Activated T-helper 2 cell treated with anti-CD3 and anti-CD28 coated beads, Interferon-gamma antibody, Interleukin-2, Interleukin-4, amounts not matched to agents 10 μg/mL and 5 μg/mL and 100 μg/mL, durations not matched to agents 14 hours and 24 hours and 36 hours (primary cell): Measurements from ENCODE around the gene ZDHHC20. TPM values are rescaled to one million over a fixed set of nuclear protein-coding genes. Genes with fewer than 3 reads are reported as not detected.
A peak's percentile ranks its signal among the peaks of the same experiment; 100 is the strongest.

Source experiments
- DNase-seq: peaks from one replicate; pipeline ENCODE4 v3.0.0; 2021; ENCODE audit warnings: low spot score
- H3K27ac Mint-ChIP-seq: one replicate; pipeline ENCODE4 v1.8.0; 2021; ENCODE audit warnings: mixed read lengths
- H3K27me3 Mint-ChIP-seq: one replicate; pipeline ENCODE4 v1.8.0; 2021; ENCODE audit warnings: low read depth, mixed read lengths
- H3K36me3 Mint-ChIP-seq: one replicate; pipeline ENCODE4 v1.8.0; 2021; ENCODE audit warnings: low read depth, mixed read lengths
- H3K4me1 Mint-ChIP-seq: one replicate; pipeline ENCODE4 v1.8.0; 2021; ENCODE audit warnings: low read depth, mixed read lengths
- H3K4me3 Mint-ChIP-seq: one replicate; pipeline ENCODE4 v1.8.0; 2021; ENCODE audit warnings: low read depth, mild to moderate bottlenecking, moderate library complexity, mixed read lengths
- H3K9me3 Mint-ChIP-seq: one replicate; pipeline ENCODE4 v1.8.0; 2021; ENCODE audit warnings: mixed read lengths
- intact Hi-C: fragments of 100-400 bp; cut with micrococcal nuclease; formaldehyde crosslinking; loops from one replicate; pipeline ENCODE4 v1.15.1; 2023
- total RNA-seq: library from RNA; stranded (reverse); gene quantifications from 2 replicates; pipeline ENCODE4 v1.2.3, GENCODE V29; 2022

Gene ZDHHC20, protein sequence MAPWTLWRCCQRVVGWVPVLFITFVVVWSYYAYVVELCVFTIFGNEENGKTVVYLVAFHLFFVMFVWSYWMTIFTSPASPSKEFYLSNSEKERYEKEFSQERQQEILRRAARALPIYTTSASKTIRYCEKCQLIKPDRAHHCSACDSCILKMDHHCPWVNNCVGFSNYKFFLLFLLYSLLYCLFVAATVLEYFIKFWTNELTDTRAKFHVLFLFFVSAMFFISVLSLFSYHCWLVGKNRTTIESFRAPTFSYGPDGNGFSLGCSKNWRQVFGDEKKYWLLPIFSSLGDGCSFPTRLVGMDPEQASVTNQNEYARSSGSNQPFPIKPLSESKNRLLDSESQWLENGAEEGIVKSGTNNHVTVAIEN
- total RNA-seq: 59.0 and 63.3 TPM in 2 replicates

DNA sequence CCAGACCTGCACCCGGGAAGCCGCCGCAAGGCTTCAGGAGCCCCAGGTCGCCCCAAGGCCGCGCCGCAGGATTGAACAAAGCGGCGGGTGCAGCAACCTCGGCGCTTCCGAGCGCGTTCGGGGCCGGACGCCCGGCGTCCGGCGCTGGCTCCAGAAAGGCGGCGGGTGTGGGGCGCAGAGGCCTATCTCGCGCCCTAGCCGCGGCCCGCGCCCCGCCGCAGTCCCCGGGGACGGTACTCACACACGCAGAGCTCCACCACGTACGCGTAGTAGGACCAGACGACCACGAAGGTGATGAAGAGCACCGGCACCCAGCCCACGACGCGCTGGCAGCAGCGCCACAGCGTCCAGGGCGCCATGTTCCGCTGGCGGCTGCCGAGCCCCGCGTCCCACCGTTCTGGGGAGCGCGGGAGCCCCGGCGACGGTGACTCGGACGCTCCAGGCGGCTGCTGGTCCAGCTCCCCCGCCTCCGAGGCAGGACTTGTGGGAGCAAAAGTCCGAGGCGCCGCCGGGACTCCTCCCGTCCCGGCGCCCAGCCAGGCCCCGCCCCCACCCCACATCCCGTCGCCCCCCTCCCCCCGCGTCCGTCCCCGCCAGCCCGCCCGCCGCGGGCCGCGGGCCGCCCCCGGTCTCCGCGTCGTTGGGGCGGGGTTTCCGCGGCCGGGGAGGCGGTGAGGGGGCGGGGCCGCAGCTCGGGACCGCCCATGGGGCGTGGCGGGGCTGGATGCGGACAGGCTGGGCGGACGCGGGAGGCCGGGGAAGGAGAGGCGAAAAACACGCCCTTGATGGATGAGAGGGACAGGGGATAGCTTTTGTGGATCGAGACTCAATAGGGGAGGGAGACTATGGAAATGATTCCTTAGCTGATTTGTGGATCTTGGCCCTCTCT is at the start of gene ZDHHC20:
TSS of gene ZDHHC20 (minus strand) at position 491 of the 889 bp plus-strand sequence. CDS start at position 359, 132 bp downstream.
- intact Hi-C loops: loop anchor here (1.0 to 5.0 kb wide), 4 partner anchors 24 to 282 kb away; partner anchors contain the start of genes MRPL57 and SKA3
- peaks cover 13% of the 10 kb centered on the region for H3K9me3 Mint-ChIP-seq
- peak; percentile 85 for DNase-seq
- H3K4me3 Mint-ChIP-seq: peak within 1 kb of the TSS; percentile 92
- no peaks in the 10 kb centered on the region for H3K27me3 Mint-ChIP-seq
- H3K27ac Mint-ChIP-seq: peak within 1 kb of the TSS; percentile 90
- H3K4me1 Mint-ChIP-seq: peaks cover 27% of the 10 kb centered on the region
- H3K36me3 Mint-ChIP-seq: peaks cover 21% of the 10 kb centered on the region

DNA sequence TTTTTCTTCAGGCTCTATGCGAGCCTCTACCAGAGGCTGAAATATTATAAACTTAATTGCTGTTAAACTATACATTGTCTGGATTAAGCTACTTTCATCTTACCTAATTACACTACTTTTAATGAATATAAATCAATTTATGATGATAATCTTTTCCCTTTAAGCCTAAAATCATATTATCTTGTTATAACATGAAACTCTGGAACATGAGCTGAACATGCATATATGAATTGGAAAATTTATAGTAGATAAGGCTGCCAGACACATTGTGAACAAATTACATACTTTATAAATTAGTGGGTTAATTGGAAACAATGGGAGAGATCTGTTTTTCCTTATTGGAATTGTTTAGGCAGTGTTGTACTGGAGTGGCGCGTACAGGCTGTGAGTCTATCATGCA is 45.3 kb upstream of the ZDHHC20 start:
- peaks cover 26% of the 10 kb centered on the region for H3K36me3 Mint-ChIP-seq
- H3K4me1 Mint-ChIP-seq: no peaks in the 10 kb centered on the region
- DNase-seq: no peak
- no peak overlapping the region for H3K27ac Mint-ChIP-seq
- no peaks in the 10 kb centered on the region for H3K27me3 Mint-ChIP-seq
- H3K9me3 Mint-ChIP-seq: no peaks in the 10 kb centered on the region
- no peak overlapping the region for H3K4me3 Mint-ChIP-seq
- intact Hi-C loops: no loop called here

DNA sequence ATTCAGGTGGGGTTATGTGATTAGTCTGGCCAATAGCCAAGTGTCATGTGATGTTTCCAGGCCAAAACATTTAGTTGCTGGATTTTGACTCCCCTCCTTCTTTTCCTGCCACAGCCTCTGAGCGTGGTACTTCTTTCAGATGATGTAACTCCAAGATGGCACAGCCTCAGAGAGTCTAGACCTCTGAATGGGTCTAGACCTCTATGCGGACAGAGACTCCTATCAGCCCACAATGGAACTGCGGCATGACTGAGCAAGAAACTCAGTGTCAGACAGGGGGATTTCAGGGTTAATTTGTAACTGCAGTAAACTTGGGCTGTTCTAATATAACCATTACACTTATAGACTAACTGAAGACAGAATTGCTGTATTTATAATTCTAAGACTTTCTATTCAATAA is 42.6 kb upstream of the ZDHHC20 start:
- intact Hi-C loops: no loop called here
- Mint-ChIP-seq H3K9me3 (no peaks in the 10 kb centered on the region), H3K4me1 (no peaks in the 10 kb centered on the region), H3K36me3 (peaks cover 20% of the 10 kb centered on the region), H3K4me3 (no peak overlapping the region), H3K27me3 (no peaks in the 10 kb centered on the region), H3K27ac (no peak overlapping the region)
- no peak for DNase-seq

DNA sequence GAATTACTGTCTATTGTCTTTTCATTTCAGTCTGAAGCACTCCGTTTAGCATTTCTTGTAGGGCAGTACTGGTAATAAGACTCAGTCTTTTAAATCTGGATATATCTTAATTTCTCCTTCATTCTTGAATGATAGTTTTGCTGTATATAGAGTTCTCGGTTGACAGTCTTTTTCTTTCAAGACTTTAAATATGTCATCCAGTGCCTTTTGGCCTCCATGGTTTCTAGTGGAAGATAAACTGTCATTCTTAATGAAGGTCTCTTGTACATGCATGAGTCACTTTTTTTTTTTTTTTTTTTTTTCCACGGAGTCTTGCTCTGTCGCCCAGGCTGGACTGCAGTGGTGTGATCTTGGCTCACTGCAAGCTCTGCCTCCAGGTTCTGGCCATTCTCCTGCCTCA is 27.2 kb upstream of the ZDHHC20 start:
- H3K36me3 Mint-ChIP-seq: peaks cover 26% of the 10 kb centered on the region
- intact Hi-C loops: no loop called here

DNA sequence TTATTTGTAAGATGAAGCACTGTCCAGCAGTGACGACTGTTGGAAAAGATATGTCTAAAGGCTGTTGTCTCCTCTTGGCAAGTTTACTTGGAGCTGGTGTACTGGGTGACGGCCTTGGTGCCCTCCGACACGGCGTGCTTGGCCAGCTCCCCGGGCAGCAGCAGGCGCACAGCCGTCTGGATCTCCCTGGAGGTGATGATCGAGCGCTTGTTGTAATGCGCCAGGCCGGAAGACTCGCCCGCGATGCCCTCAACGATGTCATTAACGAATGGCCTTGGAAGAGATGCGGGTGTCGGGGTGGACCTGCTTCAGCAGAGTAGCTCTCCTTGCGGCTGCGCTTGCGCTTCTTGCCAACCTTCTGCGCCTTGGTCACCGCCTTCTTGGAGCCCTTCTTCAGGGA is 24.6 kb upstream of the ZDHHC20 start:
- Mint-ChIP-seq H3K4me1 (peaks cover 4% of the 10 kb centered on the region), H3K27me3 (peaks cover 7% of the 10 kb centered on the region), H3K27ac (no peak overlapping the region), H3K36me3 (peaks cover 12% of the 10 kb centered on the region), H3K9me3 (peaks cover 16% of the 10 kb centered on the region), H3K4me3 (no peak overlapping the region)
- intact Hi-C loops: no loop called here
- no peak for DNase-seq

More for the DNA sequence above, 27.2 kb upstream of the ZDHHC20 start:
- no peaks in the 10 kb centered on the region for H3K4me1 Mint-ChIP-seq
- H3K9me3 Mint-ChIP-seq: peaks cover 16% of the 10 kb centered on the region
- no peak overlapping the region for H3K4me3 Mint-ChIP-seq
- no peak for DNase-seq
- H3K27me3 Mint-ChIP-seq: peaks cover 7% of the 10 kb centered on the region
- H3K27ac Mint-ChIP-seq: no peak overlapping the region

DNA sequence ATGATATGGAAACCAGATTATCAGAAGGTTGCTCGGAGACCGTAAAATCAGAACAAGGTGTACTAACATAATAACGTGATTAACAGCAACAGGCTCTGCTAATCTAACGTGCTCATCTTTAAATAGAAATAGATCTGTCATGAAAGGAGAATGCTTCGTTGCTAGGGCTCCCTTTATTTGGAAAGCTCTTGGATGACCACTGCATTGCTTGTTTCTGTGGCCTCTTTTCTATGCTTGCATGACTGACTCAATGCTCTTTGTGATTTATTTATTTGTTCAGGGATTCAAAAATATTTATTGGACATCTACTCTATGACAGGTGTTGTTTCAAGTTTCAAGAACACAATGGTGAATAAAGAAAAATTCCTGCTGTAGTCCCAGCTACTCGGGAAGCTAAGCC is 22.3 kb upstream of the ZDHHC20 start:
- H3K4me1 Mint-ChIP-seq: peaks cover 10% of the 10 kb centered on the region
- peaks cover 7% of the 10 kb centered on the region for H3K27me3 Mint-ChIP-seq
- H3K4me3 Mint-ChIP-seq: no peak overlapping the region
- no peak overlapping the region for H3K27ac Mint-ChIP-seq
- no peak for DNase-seq
- intact Hi-C loops: no loop called here
- H3K9me3 Mint-ChIP-seq: peaks cover 5% of the 10 kb centered on the region
- H3K36me3 Mint-ChIP-seq: peaks cover 3% of the 10 kb centered on the region

DNA sequence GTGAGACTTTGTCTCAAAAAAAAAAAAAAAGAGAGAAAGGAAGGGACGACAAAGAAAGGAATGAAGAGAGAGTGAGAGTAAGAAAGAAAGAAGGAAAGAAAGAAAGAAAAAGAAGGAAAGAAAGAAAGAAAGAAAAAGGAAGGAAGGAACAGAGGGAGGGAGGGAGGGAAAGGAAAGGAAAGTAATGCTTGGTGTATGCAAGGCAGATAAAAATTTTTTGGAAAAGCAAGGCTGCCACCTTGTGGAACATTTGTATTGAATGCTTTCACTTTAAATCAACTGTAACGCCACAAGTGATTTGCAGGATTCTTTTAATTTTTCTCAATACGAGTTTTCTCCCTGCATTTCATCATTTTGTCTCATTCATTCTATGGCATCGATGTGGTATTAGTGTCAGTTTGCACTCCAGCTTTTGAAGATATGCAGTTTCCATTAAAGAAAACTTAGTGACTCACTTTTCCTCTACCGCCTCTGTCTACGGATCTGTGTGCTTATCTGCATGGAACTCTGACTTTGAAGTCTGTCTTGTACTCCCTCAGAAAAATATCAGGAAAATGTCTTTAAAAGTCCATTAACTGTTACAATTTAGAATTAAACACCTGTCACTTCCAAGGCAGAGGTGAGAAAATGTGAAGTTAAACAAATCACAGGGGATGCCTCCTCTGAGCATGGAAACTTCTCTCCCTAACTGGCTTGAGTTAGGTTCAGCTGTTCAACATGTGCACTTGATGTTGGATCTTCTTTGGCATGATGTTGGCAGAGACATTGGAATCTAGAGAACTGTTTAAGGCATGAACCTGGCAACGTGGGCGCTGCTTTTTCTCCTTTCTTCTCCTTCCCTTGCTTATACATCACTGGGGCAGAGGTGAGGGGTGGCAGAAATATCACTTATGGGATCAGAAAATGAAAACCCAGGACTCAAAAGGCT is 20.0 kb upstream of the ZDHHC20 start:
- Mint-ChIP-seq H3K4me3 (peak overlapping the region; percentile 49), H3K36me3 (no peaks in the 10 kb centered on the region), H3K27ac (peak overlapping the region; percentile 39), H3K27me3 (peaks cover 7% of the 10 kb centered on the region), H3K4me1 (peaks cover 10% of the 10 kb centered on the region), H3K9me3 (no peaks in the 10 kb centered on the region)
- no peak for DNase-seq
- intact Hi-C loops: loop anchor here (1.0 to 2.0 kb wide), 2 partner anchors 369 to 536 kb away; no protein-coding TSS in a partner anchor

DNA sequence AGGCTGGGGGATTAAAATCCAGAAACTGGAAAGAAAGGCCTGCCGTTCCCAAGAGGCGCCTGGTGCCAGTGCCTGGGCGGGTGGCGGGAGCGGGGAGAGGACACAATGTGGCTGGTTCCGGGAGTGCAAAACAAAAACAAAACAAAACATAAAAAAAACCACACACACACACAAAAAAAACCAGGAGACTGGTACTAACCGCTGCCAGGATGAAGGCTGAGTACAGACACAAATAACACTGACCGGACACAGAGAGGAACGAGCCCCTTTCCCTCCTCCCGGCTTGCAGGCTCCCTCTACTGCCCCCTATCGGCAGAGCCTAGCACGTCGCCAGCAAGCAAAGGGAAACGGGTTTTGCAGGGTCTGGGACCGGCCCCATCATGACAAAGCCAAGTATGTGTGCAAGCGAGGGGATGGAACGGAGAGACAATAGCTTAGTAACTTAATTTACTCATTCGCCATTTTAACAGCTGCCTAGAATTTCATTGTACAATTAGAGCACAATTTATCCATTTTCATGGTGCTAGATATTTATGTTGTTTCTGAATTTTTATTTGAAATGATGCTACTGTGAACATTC is 17.9 kb upstream of the ZDHHC20 start:
- Mint-ChIP-seq H3K4me3 (peak overlapping the region; percentile 78), H3K27ac (peak overlapping the region; percentile 26), H3K36me3 (no peaks in the 10 kb centered on the region), H3K27me3 (peaks cover 3% of the 10 kb centered on the region), H3K4me1 (peaks cover 10% of the 10 kb centered on the region), H3K9me3 (no peaks in the 10 kb centered on the region)
- DNase-seq: peak; percentile 72
- intact Hi-C loops: loop anchor here (1.0 kb wide), 1 partner anchor 180 kb away; no protein-coding TSS in a partner anchor

DNA sequence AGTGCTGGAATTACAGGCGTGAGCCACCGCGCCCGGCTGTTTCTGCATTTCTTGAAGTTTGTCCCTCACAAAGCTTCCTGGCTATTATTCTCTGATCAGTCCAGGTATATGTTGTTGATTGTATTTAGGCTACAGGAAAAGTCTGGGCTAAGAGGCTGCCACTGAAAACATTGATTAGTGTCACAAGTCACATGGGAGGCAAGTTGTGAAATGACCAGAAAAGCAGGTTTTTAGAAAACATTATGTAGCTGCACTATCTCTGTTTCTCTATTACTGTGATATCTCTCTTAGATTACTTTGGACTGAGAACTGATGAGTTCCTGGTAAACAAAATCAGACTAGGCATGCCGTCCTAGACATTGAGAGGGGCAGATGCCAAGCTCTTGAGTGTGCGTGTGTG is 16.0 kb upstream of the ZDHHC20 start:
- no peak overlapping the region for H3K4me3 Mint-ChIP-seq
- no peak overlapping the region for H3K27ac Mint-ChIP-seq
- no peak for DNase-seq
- peaks cover 6% of the 10 kb centered on the region for H3K27me3 Mint-ChIP-seq
- H3K9me3 Mint-ChIP-seq: peaks cover 8% of the 10 kb centered on the region
- peaks cover 10% of the 10 kb centered on the region for H3K4me1 Mint-ChIP-seq
- intact Hi-C loops: no loop called here
- H3K36me3 Mint-ChIP-seq: no peaks in the 10 kb centered on the region

DNA sequence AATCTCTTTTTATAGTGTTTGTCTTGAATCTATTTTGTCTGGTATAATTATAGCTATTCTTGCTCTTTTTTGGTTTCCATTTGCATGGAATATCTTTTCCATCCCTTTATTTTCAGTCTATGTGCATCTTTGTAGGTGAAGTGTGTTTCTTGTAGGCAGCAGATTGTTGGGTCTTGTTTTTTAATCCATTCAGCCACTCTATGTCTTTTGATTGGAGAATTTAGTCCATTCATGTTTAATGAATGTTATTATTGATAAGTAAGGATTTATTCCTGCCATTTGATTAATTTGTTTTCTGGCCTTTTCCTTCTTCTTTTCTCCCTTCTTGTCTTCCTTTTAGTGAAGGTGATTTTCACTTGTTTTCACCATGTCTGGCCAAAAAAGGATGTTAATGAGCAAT is 11.7 kb upstream of the ZDHHC20 start:
- Mint-ChIP-seq H3K4me1 (no peaks in the 10 kb centered on the region), H3K9me3 (peaks cover 8% of the 10 kb centered on the region), H3K27ac (no peak overlapping the region), H3K36me3 (no peaks in the 10 kb centered on the region), H3K4me3 (no peak overlapping the region), H3K27me3 (peaks cover 23% of the 10 kb centered on the region)
- DNase-seq: no peak
- intact Hi-C loops: no loop called here

DNA sequence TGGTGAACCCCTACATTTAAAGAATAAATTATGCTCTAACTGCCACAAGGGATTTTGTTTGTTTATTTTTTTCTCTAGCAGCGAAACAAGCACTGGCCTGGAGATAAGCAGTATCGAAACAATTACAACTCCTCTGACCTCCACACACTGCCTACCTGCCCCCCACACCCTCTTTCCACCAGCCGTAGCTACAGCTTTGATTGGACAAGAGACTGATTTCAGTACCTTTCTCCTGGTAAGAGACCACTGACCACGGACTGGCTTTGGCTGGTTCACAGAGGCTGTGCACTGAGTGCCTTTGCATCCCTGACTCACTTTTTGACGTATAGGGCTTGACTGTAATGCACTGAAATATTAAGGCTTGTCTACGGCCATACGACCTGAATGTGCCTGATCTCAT is 7.4 kb upstream of the ZDHHC20 start:
- peaks cover 6% of the 10 kb centered on the region for H3K9me3 Mint-ChIP-seq
- H3K27ac Mint-ChIP-seq: no peak overlapping the region
- H3K27me3 Mint-ChIP-seq: peaks cover 24% of the 10 kb centered on the region
- H3K36me3 Mint-ChIP-seq: no peaks in the 10 kb centered on the region
- intact Hi-C loops: no loop called here
- DNase-seq: no peak
- H3K4me3 Mint-ChIP-seq: no peak overlapping the region
- H3K4me1 Mint-ChIP-seq: no peaks in the 10 kb centered on the region

DNA sequence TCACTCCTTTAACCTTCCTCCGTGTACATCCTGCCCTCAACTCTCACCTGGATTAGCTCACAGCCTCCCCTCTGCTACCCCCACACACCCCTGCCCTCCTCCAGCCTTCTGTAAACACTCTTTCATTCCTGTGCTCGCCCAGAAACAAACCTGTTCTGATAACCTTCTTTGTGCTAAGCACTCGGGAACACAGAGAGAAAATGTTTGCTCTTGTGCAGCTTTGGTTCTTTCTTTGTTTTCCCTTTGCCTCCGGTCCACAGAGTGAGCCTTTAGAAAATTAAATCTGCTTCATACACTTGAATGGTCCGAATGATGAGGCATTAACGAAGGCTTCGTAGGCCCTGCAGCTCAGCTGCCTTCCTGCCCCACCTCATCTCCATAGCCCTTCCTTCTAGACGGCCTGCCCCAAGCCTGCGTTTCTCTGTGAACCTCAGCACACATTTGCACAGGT is 6.6 kb upstream of the ZDHHC20 start:
- no peaks in the 10 kb centered on the region for H3K4me1 Mint-ChIP-seq
- intact Hi-C loops: no loop called here
- DNase-seq: no peak
- no peak overlapping the region for H3K4me3 Mint-ChIP-seq
- peaks cover 22% of the 10 kb centered on the region for H3K27me3 Mint-ChIP-seq
- H3K9me3 Mint-ChIP-seq: peaks cover 3% of the 10 kb centered on the region
- no peaks in the 10 kb centered on the region for H3K36me3 Mint-ChIP-seq
- H3K27ac Mint-ChIP-seq: no peak overlapping the region
